Measurements from ENCODE around the gene TGFB1I1.

TGFB1I1 gene

DNA sequence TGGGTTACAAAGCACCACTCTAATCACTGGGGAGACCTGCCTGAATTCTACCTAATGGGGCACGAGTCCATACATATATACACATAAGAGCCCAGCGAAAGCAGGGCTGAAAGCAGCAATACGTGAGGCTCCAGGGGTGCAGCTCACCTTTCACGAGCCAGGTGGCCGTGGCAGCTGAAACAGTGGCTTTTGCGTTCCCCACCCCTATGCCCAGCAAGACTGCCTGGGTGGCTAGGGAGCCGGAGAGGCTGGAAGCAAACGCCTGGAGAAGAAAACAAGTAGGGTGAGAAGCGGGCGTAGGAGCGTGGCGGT lies 35.6 kb downstream of the TGFB1I1 start:
- H2BK5ac ChIP-seq (ENCODE audit: low read length) = peak overlapping the region; percentile 83
- peak overlapping the region; percentile 75 for H3K14ac ChIP-seq (ENCODE audit: low read length)
- H3K9me3 ChIP-seq (replicated peaks in 1 of 2; ENCODE audit: control insufficient read depth in 2 of 2, insufficient read depth in 1 of 2, low read depth in 1 of 2, low read length in 2 of 2) = peaks cover 0 to 1% of the 10 kb centered on the region in 2 donors
- peak overlapping the region; percentile 97 to 98 for H3K4me3 ChIP-seq (ENCODE audit: low read length in 2 of 2)
- peak overlapping the region; percentile 97 for H3K9ac ChIP-seq (ENCODE audit: low read depth, low read length, poor library complexity)
- H4K8ac ChIP-seq (ENCODE audit: low read depth, low read length) = no peak overlapping the region
- H3K27ac ChIP-seq (replicated peaks; ENCODE audit: low read length) = peak overlapping the region; percentile 3
- no peaks in the 10 kb centered on the region for H3K79me1 ChIP-seq (ENCODE audit: low read depth, low read length)
- H2AFZ ChIP-seq (ENCODE audit: low read length) = peak overlapping the region; percentile 97
- H3K4me2 ChIP-seq (ENCODE audit: insufficient read depth, low read length, poor library complexity, severe bottlenecking) = peak overlapping the region; percentile 81
- H3K4ac ChIP-seq (ENCODE audit: low read length) = no peak overlapping the region
- H3K23ac ChIP-seq (ENCODE audit: low read depth, low read length, poor library complexity) = peak overlapping the region; percentile 94
- WGBS, 2 donors (ENCODE audit: extremely low coverage in 2 of 2, insufficient read length in 2 of 2, insufficient replicate concordance in 1 of 2) = no CpG with 5 or more reads among the region's 12 CpGs
- peak overlapping the region; percentile 77 for H3K18ac ChIP-seq (ENCODE audit: low read length)
- H3K4me1 ChIP-seq (ENCODE audit: control insufficient read depth in 2 of 2, insufficient read depth in 1 of 2, low read depth in 1 of 2, low read length in 2 of 2) = peaks cover 2 to 10% of the 10 kb centered on the region in 2 donors
- H2BK120ac ChIP-seq (ENCODE audit: low read depth, low read length) = no peak overlapping the region
- H2AK5ac ChIP-seq (ENCODE audit: low read depth, low read length) = peak overlapping the region; percentile 48
- DNase-seq (ENCODE audit: low spot score) = no peak
- H3K36me3 ChIP-seq (replicated peaks in 1 of 2; ENCODE audit: control insufficient read depth in 2 of 2, insufficient read depth in 2 of 2, low read length in 2 of 2) = peaks cover 0 to 21% of the 10 kb centered on the region in 2 donors
- H2BK12ac ChIP-seq (ENCODE audit: low read length) = no peak overlapping the region
- H2BK15ac ChIP-seq (ENCODE audit: low read length) = no peak overlapping the region
- no peak overlapping the region for H4K91ac ChIP-seq (ENCODE audit: low read depth, low read length, poor library complexity)
- H3K27me3 ChIP-seq (ENCODE audit: control insufficient read depth in 3 of 3, insufficient read depth in 3 of 3, low read depth in 1 of 3, low read length in 3 of 3) = no peaks in the 10 kb centered on the region

DNA sequence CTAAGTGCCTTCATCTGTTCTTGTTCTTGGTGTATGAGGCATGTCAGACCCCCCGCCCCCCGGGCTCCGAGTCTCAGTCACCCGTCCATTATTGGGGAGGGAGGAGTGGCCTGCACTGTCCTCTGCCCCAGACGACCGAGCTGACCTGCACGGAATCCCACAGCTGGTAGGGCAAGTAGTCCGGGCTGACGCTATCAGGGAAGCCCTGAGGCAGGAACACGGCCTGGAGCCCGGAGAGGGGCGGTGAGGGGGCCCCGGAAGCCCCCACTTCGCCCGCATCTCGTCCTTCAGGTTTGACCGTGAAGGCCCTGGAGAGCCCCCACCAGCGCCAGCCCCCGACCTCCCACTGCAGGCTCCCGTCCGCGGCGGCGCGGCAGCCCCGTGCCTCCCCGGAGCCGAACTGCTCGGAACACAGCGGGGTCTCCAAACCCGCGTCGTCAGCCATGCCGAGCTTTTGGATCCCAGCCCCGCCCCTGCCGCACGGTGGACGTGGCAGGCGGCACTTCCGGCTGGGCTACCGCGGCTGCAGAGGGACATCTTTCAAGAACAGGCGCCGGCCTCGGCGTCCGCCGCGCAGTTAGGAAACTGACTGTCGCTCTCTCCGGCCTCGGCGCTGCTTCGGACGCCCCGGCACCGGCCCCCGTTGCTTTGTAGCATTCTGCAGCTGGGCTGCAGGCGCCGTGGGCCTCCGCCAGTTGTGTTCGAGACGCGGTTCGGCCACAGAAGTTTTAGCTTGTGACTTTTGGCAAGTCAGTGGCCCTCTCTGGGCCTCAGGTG lies 36.2 kb downstream of the TGFB1I1 start, which contains the start of gene RUSF1:
Gene RUSF1 (minus strand): TSS at position 463 of the 777 bp plus-strand sequence. CDS start 18 bp downstream, at position 445.
- peak within 1 kb of the TSS; percentile 97 for H3K18ac ChIP-seq (ENCODE audit: low read length)
- H3K36me3 ChIP-seq (replicated peaks in 1 of 2; ENCODE audit: control insufficient read depth in 2 of 2, insufficient read depth in 2 of 2, low read length in 2 of 2) = peaks cover 0 to 21% of the 10 kb centered on the region in 2 donors
- H2BK120ac ChIP-seq (ENCODE audit: low read depth, low read length) = no peak within 1 kb of the TSS
- no CpG with 5 or more reads among the region's 65 CpGs for WGBS, 2 donors (ENCODE audit: extremely low coverage in 2 of 2, insufficient read length in 2 of 2, insufficient replicate concordance in 1 of 2)
- peaks cover 0 to 7% of the 10 kb centered on the region in 2 donors for H3K9me3 ChIP-seq (replicated peaks in 1 of 2; ENCODE audit: control insufficient read depth in 2 of 2, insufficient read depth in 1 of 2, low read depth in 1 of 2, low read length in 2 of 2)
- H3K9ac ChIP-seq (ENCODE audit: low read depth, low read length, poor library complexity) = peak within 1 kb of the TSS; percentile 97
- H2BK12ac ChIP-seq (ENCODE audit: low read length) = no peak within 1 kb of the TSS
- H4K8ac ChIP-seq (ENCODE audit: low read depth, low read length) = no peak within 1 kb of the TSS
- H4K91ac ChIP-seq (ENCODE audit: low read depth, low read length, poor library complexity) = no peak within 1 kb of the TSS
- peak within 1 kb of the TSS; percentile 75 for H3K14ac ChIP-seq (ENCODE audit: low read length)
- peaks cover 2 to 10% of the 10 kb centered on the region in 2 donors for H3K4me1 ChIP-seq (ENCODE audit: control insufficient read depth in 2 of 2, insufficient read depth in 1 of 2, low read depth in 1 of 2, low read length in 2 of 2)
- H2BK15ac ChIP-seq (ENCODE audit: low read length) = no peak within 1 kb of the TSS
- peak within 1 kb of the TSS; percentile 83 for H2BK5ac ChIP-seq (ENCODE audit: low read length)
- peak within 1 kb of the TSS; percentile 48 for H2AK5ac ChIP-seq (ENCODE audit: low read depth, low read length)
- H2AFZ ChIP-seq (ENCODE audit: low read length) = peak within 1 kb of the TSS; percentile 97
- peak within 1 kb of the TSS; percentile 94 for H3K23ac ChIP-seq (ENCODE audit: low read depth, low read length, poor library complexity)
- H3K79me1 ChIP-seq (ENCODE audit: low read depth, low read length) = no peaks in the 10 kb centered on the region
- peak within 1 kb of the TSS; percentile 66 for H3K27ac ChIP-seq (replicated peaks; ENCODE audit: low read length)
- peak; percentile 85 for DNase-seq (ENCODE audit: low spot score)
- no peaks in the 10 kb centered on the region for H3K27me3 ChIP-seq (ENCODE audit: control insufficient read depth in 3 of 3, insufficient read depth in 3 of 3, low read depth in 1 of 3, low read length in 3 of 3)
- H3K4ac ChIP-seq (ENCODE audit: low read length) = no peak within 1 kb of the TSS
- H3K4me2 ChIP-seq (ENCODE audit: insufficient read depth, low read length, poor library complexity, severe bottlenecking) = peak within 1 kb of the TSS; percentile 81
- H3K4me3 ChIP-seq (ENCODE audit: low read length in 2 of 2) = peak within 1 kb of the TSS; percentile 97 to 98

GRCh38 chr16:31508706-31509195 lies 36.8 kb downstream of the TGFB1I1 start:
- Histone ChIP-seq H2BK120ac (ENCODE audit: low read depth, low read length) (no peak overlapping the region), H3K27ac (replicated peaks; ENCODE audit: low read length) (peak overlapping the region; percentile 66), H3K4ac (ENCODE audit: low read length) (no peak overlapping the region), H4K8ac (ENCODE audit: low read depth, low read length) (no peak overlapping the region), H3K14ac (ENCODE audit: low read length) (no peak overlapping the region), H3K36me3 (replicated peaks in 1 of 2; ENCODE audit: control insufficient read depth in 2 of 2, insufficient read depth in 2 of 2, low read length in 2 of 2) (peaks cover 0 to 21% of the 10 kb centered on the region in 2 donors), H3K79me1 (ENCODE audit: low read depth, low read length) (no peaks in the 10 kb centered on the region), H3K27me3 (ENCODE audit: control insufficient read depth in 3 of 3, insufficient read depth in 3 of 3, low read depth in 1 of 3, low read length in 3 of 3) (no peaks in the 10 kb centered on the region), H2AFZ (ENCODE audit: low read length) (peak overlapping the region; percentile 97), H3K4me3 (ENCODE audit: low read length in 2 of 2) (peak overlapping the region; percentile 97 to 98), H3K18ac (ENCODE audit: low read length) (no peak overlapping the region), H2BK15ac (ENCODE audit: low read length) (no peak overlapping the region), H3K9ac (ENCODE audit: low read depth, low read length, poor library complexity) (peak overlapping the region; percentile 84), H3K4me2 (ENCODE audit: insufficient read depth, low read length, poor library complexity, severe bottlenecking) (peak overlapping the region; percentile 70), H2BK5ac (ENCODE audit: low read length) (no peak overlapping the region), H2BK12ac (ENCODE audit: low read length) (no peak overlapping the region), H4K91ac (ENCODE audit: low read depth, low read length, poor library complexity) (no peak overlapping the region), H2AK5ac (ENCODE audit: low read depth, low read length) (no peak overlapping the region), H3K4me1 (ENCODE audit: control insufficient read depth in 2 of 2, insufficient read depth in 1 of 2, low read depth in 1 of 2, low read length in 2 of 2) (peaks cover 2 to 10% of the 10 kb centered on the region in 2 donors), H3K23ac (ENCODE audit: low read depth, low read length, poor library complexity) (no peak overlapping the region), H3K9me3 (replicated peaks in 1 of 2; ENCODE audit: control insufficient read depth in 2 of 2, insufficient read depth in 1 of 2, low read depth in 1 of 2, low read length in 2 of 2) (peaks cover 0 to 7% of the 10 kb centered on the region in 2 donors)
- DNase-seq (ENCODE audit: low spot score) = no peak
- WGBS, 2 donors (ENCODE audit: extremely low coverage in 2 of 2, insufficient read length in 2 of 2, insufficient replicate concordance in 1 of 2) = no CpG with 5 or more reads among the region's 6 CpGs

DNA sequence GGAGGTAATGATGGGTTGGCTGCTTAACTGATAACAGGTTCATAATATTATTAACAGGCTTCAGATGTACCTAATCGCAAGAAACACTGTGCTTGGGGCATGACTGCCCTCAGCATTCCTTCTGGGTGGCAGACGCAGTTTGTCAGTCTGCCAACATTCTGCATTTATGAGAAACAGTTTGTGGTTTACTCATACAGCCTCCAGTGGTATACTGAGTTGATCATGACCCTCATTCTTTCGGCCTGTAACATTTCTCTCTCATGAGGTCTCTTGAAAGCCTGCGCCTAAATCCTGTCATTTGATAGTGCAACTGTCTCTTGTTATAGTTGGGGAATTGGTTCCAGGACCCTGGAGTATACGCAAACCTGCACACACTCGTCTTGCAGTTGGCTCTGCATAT lies 41.2 kb downstream of the TGFB1I1 start:
- Histone ChIP-seq H4K91ac (ENCODE audit: low read depth, low read length, poor library complexity) (no peak overlapping the region), H3K27ac (replicated peaks; ENCODE audit: low read length) (no peak overlapping the region), H3K36me3 (replicated peaks in 1 of 2; ENCODE audit: control insufficient read depth in 2 of 2, insufficient read depth in 2 of 2, low read length in 2 of 2) (no peaks in the 10 kb centered on the region), H4K8ac (ENCODE audit: low read depth, low read length) (no peak overlapping the region), H2BK15ac (ENCODE audit: low read length) (no peak overlapping the region), H3K4me2 (ENCODE audit: insufficient read depth, low read length, poor library complexity, severe bottlenecking) (no peak overlapping the region), H3K23ac (ENCODE audit: low read depth, low read length, poor library complexity) (no peak overlapping the region), H2BK12ac (ENCODE audit: low read length) (no peak overlapping the region), H3K4me1 (ENCODE audit: control insufficient read depth in 2 of 2, insufficient read depth in 1 of 2, low read depth in 1 of 2, low read length in 2 of 2) (no peaks in the 10 kb centered on the region), H3K27me3 (ENCODE audit: control insufficient read depth in 3 of 3, insufficient read depth in 3 of 3, low read depth in 1 of 3, low read length in 3 of 3) (no peaks in the 10 kb centered on the region), H3K4me3 (ENCODE audit: low read length in 2 of 2) (no peak overlapping the region), H3K9me3 (replicated peaks in 1 of 2; ENCODE audit: control insufficient read depth in 2 of 2, insufficient read depth in 1 of 2, low read depth in 1 of 2, low read length in 2 of 2) (peaks cover 0 to 7% of the 10 kb centered on the region in 2 donors), H3K4ac (ENCODE audit: low read length) (no peak overlapping the region), H2AFZ (ENCODE audit: low read length) (no peak overlapping the region), H3K18ac (ENCODE audit: low read length) (no peak overlapping the region), H2BK120ac (ENCODE audit: low read depth, low read length) (no peak overlapping the region), H3K14ac (ENCODE audit: low read length) (no peak overlapping the region), H2AK5ac (ENCODE audit: low read depth, low read length) (no peak overlapping the region), H3K79me1 (ENCODE audit: low read depth, low read length) (no peaks in the 10 kb centered on the region), H3K9ac (ENCODE audit: low read depth, low read length, poor library complexity) (no peak overlapping the region), H2BK5ac (ENCODE audit: low read length) (no peak overlapping the region)
- no CpG with 5 or more reads among the region's 6 CpGs for whole genome bisulfite sequencing, 2 donors (ENCODE audit: extremely low coverage in 2 of 2, insufficient read length in 2 of 2, insufficient replicate concordance in 1 of 2)
- no peak for DNase-seq (ENCODE audit: low spot score)

Measured in neuronal stem cell (in vitro differentiated cells).